SHP77 (cell line): ENCODE measurements around the gene ANKRD36B.
"Not testable (repeated sequence)": the region's sequence is repeated elsewhere in the genome, so short reads cannot be mapped to it uniquely, and the experiment has no call there.

ENCODE experiments used
- DNase-seq, 2 experiments: peaks; one replicate each; lab custom pipeline; 2025; lab: John Stamatoyannopoulos, UW

The ANKRD36B gene

GRCh38 chr2:97589598-97590510 lies at the start of gene ANKRD36B:
Gene ANKRD36B (minus strand): TSS chr2:97589877. CDS start chr2:97589685, 192 bp downstream.
- DNase-seq: not testable (repeated sequence)

DNA sequence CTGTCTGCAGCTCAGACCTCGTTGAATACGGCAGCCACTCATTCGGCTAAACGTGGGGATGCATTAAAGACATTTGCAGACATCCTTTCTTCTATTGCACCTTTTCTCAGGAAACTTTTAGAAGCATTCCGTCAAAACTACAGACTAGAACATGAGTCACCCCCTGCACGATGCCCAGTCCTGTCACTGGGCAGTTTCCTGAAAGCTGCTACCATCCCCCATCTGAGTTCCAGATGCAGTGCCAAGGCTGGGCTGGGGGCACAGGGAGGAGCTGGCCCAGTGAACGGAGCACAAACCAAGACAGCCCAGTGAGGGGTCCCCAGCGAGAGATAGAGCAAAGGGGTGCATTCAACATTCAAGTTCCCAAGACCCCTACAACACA lies 36.4 kb upstream of the ANKRD36B start:
- not testable (repeated sequence) for DNase-seq

- DNase-seq: not testable (repeated sequence)
Observed at GRCh38 chr2:97625354-97626048, 35.8 kb upstream of the ANKRD36B start.

DNA sequence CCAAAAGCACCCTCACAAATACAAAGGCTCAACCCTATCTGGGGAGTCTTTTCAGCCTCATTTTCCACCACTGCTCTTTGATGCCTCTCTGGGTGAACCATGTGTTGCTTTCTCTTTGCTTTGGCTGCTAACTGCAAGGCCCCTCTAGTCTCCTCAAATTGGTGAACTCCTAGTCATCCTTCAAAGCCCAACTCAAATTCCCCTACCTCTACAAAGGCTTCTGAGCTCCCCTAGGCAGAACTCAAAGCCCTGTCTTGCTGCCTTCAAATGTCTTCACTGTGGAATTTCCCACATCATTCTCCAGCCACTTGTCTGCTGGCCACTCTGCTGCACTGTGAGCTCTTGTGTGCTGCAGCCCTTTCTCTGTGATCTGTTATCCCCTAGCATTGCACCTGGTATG lies 33.3 kb upstream of the ANKRD36B start:
- peak in 1 of 2 experiments; percentile 14 for DNase-seq

DNA sequence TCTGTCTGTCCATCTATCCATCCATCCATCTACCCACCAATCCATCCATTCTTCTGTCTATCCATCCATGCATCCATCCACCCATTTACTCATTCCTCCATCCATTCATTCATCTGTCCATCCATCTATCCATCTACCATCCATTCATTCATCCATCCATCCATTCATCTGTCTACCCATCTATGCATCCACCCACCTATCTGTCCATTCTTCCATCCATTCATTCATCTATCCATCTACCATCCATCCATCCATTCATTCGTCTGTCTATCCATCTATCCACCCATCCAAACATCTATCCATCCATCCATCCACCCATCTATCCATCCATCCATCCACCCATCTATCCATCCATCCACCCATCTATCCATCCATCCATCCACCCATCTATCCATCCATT lies 30.8 kb upstream of the ANKRD36B start:
- not testable (repeated sequence) for DNase-seq

DNA sequence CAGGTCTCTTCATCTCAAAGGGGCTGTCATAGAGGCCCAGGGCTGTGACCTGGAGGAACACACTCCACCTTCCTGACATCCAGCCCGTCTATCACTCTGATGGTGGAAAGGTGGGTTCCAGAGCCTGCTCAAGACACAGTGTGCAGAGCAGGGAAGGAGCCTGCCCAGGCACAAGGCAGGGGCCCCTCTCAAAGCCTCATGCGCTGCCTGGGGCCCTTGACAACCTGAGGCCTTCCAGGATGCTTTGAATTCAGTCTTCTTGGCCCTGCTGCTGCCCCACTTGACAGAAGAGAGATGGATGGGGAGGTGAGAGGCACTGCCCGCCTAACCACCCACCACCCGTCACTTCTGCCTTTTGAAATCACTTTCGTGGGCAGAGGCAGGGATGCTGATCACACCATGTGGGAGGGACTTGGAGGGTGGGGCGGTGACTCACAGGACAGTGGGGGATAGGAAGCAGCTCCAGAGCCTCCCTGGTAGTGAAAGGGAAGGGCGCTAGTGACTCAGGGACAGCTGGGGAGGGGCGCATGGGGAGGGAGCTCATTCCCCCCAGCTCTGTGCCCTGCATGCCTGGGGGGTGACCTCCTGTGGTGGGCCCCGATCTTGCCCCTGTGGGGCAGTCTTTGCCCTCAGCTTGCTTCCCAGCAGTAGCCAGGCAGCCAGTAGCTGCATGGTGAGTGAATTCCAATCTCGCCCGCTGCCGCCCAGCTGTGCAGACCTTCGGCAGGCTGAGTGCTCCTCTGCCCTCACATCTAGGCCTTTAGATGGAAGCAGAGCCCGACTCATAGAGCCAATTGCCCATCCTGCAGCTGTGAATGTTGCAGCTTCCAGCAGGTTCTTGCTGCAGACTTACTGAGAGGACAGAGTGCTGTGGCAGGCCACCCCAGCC lies 29.5 kb upstream of the ANKRD36B start:
- DNase-seq: not testable (repeated sequence)

GRCh38 chr2:97617911-97618310 lies 28.2 kb upstream of the ANKRD36B start:
- no peak for DNase-seq

DNA sequence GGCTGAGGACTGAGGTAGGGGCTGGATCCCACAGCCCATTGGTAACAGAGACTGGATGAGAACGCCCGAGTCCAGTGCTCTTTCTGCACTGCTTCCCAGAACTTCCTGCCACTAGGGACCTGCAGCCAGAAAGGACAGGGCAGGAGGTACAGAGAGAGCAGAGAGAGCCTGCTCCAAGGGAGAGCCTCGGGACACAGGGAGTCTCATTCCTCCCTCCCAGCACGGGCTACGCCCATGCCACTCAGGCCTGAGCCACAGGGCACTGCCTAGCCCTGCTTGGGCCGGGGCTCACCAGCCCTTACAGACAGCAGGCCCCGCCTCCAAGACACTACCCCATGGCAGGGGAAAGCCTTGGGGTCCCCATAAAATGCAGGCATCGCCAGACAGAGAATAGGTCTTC lies 26.1 kb upstream of the ANKRD36B start:
- not testable (repeated sequence) for DNase-seq

DNA sequence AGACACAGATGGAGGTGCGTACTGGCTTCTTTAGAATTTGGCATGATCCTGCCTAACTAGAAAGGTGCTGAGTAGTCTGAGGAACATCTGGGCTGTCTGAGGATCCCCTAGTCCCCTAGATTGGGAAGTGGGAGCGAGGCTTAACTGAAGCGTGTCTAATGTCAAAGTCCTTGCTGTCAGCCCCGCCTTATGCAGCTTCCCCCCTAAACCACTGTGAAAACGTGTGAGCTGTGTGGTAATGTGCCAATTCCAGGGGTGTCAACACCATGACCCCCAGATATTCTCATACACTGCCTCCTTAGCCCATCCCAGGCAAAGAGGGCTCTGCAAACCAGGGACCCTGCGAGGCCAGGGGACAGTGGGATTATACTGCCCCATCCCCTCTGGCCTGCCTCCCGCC lies 22.2 kb upstream of the ANKRD36B start:
- not testable (repeated sequence) for DNase-seq

GRCh38 chr2:97608745-97609144 lies 19.1 kb upstream of the ANKRD36B start:
- not testable (repeated sequence) for DNase-seq

GRCh38 chr2:97605524-97606339 lies 16.1 kb upstream of the ANKRD36B start:
- DNase-seq: not testable (repeated sequence)

- not testable (repeated sequence) for DNase-seq
Observed at GRCh38 chr2:97605109-97605508, 15.4 kb upstream of the ANKRD36B start.

- DNase-seq: not testable (repeated sequence)
Observed at GRCh38 chr2:97601537-97601936, 11.9 kb upstream of the ANKRD36B start.

DNA sequence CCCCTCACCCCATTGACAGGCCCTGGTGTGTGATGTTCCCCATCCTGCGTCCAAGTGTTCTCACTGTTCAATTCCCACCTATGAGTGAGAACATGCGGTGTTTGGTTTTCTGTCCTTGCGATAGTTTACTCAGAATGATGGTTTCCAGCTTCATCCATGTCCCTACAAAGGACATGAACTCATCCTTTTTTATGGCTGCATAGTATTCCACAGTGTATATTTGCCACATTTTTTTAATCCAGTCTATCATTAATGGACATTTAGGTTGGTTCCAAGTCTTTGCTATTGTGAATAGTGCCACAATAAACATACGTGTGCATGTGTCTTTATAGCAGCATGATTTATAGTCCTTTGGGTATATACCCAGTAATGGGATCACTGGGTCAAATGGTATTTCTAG lies 6.5 kb upstream of the ANKRD36B start:
- not testable (repeated sequence) for DNase-seq

DNA sequence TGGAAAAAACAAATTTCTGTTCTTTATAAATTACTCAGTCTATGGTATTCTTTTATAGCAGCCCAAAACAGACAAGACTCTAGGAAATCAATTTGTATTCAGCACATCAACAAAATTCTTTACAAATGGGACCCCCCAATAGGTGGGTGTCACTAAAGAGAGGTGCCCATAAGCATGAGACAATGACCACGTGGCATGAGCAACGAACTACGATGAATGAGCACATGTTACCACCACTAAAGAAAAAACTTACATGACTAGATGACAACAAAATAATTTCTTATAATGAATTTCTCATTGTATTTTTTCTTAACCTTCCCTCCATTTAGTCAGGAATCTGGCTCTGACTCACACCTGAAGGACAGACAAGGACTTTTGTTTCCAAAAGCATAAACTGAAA lies 3.8 kb upstream of the ANKRD36B start:
- DNase-seq: not testable (repeated sequence)

DNA sequence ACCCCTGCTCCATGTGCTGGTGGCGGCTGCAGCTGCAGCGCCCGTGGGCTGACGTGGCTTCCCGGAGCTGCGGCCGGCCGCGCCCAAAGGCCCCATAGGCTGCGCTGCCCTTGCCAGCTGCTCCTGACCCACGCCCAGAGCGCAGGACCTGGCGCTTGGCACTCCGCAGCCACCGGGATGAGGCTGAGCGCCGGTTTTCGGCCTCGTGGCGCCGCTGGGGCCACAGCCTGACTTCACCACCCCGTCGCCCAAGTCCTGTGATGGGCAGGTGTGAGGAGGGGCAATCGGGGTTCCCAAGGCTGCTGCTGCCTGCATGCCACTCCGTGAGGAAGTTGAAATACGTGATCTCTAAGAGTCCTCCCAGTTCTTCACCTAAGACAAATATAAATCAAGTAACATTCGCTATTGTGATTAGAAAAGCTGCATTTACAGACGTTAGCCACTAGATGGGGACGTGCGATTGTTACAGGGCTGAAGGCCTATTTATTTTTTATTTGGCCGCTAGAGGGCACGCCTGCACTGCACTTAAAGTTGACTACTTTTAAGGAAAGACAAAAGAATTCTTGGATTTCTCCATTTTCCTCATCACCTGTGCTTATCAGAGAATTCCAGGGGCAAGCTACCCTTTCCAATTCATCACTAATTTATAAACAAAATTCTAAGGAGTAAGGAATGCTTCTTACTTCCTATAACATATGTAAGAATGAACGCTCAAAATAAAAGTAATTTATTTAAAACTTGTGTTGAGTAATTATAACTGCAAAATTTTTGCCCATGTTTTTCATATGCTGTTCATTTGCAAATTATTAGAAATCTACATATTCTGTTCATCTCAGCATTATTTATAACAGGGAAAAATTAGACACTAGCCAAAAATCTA lies 1.1 kb upstream of the ANKRD36B start:
- DNase-seq: not testable (repeated sequence)

DNA sequence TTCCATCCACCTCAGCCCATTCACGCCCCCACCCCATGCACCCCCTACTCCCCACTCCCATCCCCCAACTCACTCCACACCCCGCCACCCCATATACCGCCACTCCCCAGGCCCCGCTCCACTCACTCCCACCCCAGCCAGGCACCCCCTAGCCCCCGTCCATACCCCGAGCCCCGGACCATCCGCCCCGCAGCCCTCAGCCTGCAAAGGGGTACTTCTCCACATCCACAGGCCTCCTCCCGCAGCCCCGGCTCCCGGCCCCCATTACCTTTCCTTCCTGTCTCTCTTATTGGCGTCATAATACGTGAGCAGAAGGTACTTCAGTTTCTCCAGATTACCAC lies 450 bp downstream of the ANKRD36B start:
- DNase-seq: not testable (repeated sequence)

GRCh38 chr2:97565674-97566073 lies 24.0 kb downstream of the ANKRD36B start:
- DNase-seq: not testable (repeated sequence)

DNA sequence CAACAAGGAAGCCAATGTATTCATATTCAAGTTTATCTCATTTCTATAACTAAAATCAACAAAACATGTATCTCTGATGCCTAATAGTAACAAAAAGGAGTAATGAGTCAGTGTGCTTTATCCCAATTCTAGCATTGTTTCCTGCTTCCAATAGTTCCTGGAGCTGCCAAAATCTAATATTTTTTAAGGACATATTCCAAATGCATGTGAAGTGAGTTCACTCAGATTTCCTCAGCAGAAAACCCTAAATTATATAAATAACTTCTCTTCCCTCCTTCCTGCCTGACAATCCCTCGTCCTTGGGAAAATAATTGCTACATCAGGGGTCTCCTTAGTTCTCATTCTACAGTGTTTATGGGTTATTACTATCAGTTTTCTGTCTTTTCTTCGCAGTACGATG lies 37.3 kb downstream of the ANKRD36B start:
- not testable (repeated sequence) for DNase-seq

GRCh38 chr2:97550498-97550897 lies 39.2 kb downstream of the ANKRD36B start:
- DNase-seq: not testable (repeated sequence)
